Transverse colon (tissue), 4 donors: ENCODE measurements around the gene ANO3. TPM values are rescaled to one million over a fixed set of nuclear protein-coding genes. Genes with fewer than 3 reads are reported as not detected.

Source experiments
- DNase-seq: peaks from one replicate; pipeline ENCODE4 v3.0.0-alpha.2; 2019
- H3K27ac ChIP-seq, 4 donors: fragments of 200-600 bp; sonication (generic); 2 replicates each; pipeline ENCODE4 v1.5.1; 2016 to 2018; ENCODE audit warnings: inconsistent platforms in 4 of 4
- H3K27me3 ChIP-seq: fragments of 200-600 bp; sonication (generic); 2 replicates; pipeline ENCODE4 v1.5.1; 2017; ENCODE audit warnings: inconsistent platforms
- H3K36me3 ChIP-seq, 4 donors: fragments of 200-600 bp; sonication (generic); 2 replicates each; pipeline ENCODE4 v1.5.1; 2017 to 2019; ENCODE audit warnings: inconsistent platforms in 4 of 4
- H3K4me1 ChIP-seq, 4 donors: fragments of 200-600 bp; sonication (generic); 2 replicates each; pipeline ENCODE4 v1.5.1; 2017 to 2020; ENCODE audit warnings: inconsistent platforms in 4 of 4
- H3K4me3 ChIP-seq, 4 donors: fragments of 200-600 bp; sonication (generic); 1 replicate in 1 of 4; 2 replicates in 3 of 4; pipeline versions ENCODE4 v1.5.1 to v1.6.1; 2017 to 2019; ENCODE audit warnings: inconsistent platforms in 4 of 4
- H3K9me3 ChIP-seq, 2 donors: fragments of 200-600 bp; sonication (generic); 2 replicates each; pipeline ENCODE4 v1.5.1; 2017 to 2019; ENCODE audit warnings: inconsistent platforms in 2 of 2
- EP300 ChIP-seq: sonication (generic); formaldehyde crosslinking; IDR thresholded peaks from one replicate; pipeline ENCODE4 v1.6.1; 2017; ENCODE audit warnings: antibody characterized with exemption, low read depth
- POLR2A ChIP-seq: fragments of 450-650 bp; IDR thresholded peaks from one replicate; pipeline ENCODE4 v1.6.1; 2016; ENCODE audit warnings: antibody characterized with exemption, mild to moderate bottlenecking, moderate library complexity
- POLR2AphosphoS5 ChIP-seq, 3 donors: sonication (generic); formaldehyde crosslinking; IDR thresholded peaks; one replicate each; pipeline ENCODE4 v1.6.1; 2016; ENCODE audit warnings: antibody characterized with exemption in 3 of 3
- WGBS, 2 donors: methylation state at CpG; one replicate each; pipeline ENCODE4 v1.1.5; 2018; ENCODE audit warnings: low coverage in 1 of 2; 5-methylcytosine and 5-hydroxymethylcytosine counted together
- in situ Hi-C, 4 donors: fragments of 200-750 bp; cut with MboI; loops; one replicate each; pipeline versions ENCODE4 v1.15.0 to v1.15.1; 2017; ENCODE audit warnings: low sequenced_read_pairs in 3 of 4, low pct_ligation_motif_present in 1 of 4, low pct_unique_long_range_greater_than_20kb in 1 of 4
- intact Hi-C: fragments of 100-400 bp; cut with DNase I; formaldehyde crosslinking; loops from one replicate; pipeline ENCODE4 v1.15.1; 2023; ENCODE audit warnings: low total_unique reads
- total RNA-seq, 4 donors: library from RNA; depleted of rRNA; stranded (reverse); fragments of >200 nt; gene quantifications; one replicate each; pipeline ENCODE4 v1.1.0, GENCODE V29; 2016
- TF ChIP-seq, protein P1 (sequence below), 5 experiments: fragments of 200-600 bp in 3 of 5; fragments of 450-650 bp in 2 of 5; sonication (generic) in 3 of 5; IDR thresholded peaks; 1 replicate in 2 of 5; 2 replicates in 3 of 5; pipeline ENCODE4 v1.5.1; 2016 to 2017; ENCODE audit warnings: antibody characterized with exemption in 5 of 5, inconsistent platforms in 3 of 5, mild to moderate bottlenecking in 2 of 5, moderate library complexity in 1 of 5

ANO3 gene
- total RNA-seq, 4 donors from 2014 or later: 0.16 to 0.55 TPM; not detected in 2

DNA sequence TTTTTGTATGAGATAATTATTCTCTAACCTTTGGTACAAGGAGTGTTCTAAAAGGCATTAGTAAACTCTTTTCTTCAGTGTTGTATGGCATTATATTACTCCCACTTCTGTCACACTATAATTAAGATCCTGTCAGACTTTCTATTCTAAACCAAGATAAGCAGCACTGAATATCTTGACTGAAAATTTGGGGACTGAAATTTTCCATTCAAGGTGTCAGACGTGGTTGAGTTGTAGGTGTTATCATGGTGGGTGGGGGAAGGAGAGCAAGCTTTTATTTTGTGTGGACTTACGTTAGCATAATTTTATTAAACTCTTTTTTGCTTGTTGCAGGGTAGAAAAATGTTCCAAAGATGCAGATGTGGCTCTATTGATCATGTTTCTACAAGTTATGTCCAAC lies 217.2 kb downstream of the ANO3 start:
- 49 to 86% methylated on average over 1 to 2 of the region's 2 CpGs for WGBS, 2 donors
- TF ChIP-seq POLR2A: no peak
- no peak for TF ChIP-seq POLR2AphosphoS5 (IDR thresholded peaks at IDR 0.05)
- TF ChIP-seq, protein P1, sequence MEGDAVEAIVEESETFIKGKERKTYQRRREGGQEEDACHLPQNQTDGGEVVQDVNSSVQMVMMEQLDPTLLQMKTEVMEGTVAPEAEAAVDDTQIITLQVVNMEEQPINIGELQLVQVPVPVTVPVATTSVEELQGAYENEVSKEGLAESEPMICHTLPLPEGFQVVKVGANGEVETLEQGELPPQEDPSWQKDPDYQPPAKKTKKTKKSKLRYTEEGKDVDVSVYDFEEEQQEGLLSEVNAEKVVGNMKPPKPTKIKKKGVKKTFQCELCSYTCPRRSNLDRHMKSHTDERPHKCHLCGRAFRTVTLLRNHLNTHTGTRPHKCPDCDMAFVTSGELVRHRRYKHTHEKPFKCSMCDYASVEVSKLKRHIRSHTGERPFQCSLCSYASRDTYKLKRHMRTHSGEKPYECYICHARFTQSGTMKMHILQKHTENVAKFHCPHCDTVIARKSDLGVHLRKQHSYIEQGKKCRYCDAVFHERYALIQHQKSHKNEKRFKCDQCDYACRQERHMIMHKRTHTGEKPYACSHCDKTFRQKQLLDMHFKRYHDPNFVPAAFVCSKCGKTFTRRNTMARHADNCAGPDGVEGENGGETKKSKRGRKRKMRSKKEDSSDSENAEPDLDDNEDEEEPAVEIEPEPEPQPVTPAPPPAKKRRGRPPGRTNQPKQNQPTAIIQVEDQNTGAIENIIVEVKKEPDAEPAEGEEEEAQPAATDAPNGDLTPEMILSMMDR (IDR thresholded peaks at IDR 0.05): no peak
- no peak for TF ChIP-seq EP300
- in situ Hi-C loops: no loop called here
- H3K27me3 ChIP-seq: no peaks in the 10 kb centered on the region
- no peaks in the 10 kb centered on the region for H3K4me1 ChIP-seq
- H3K9me3 ChIP-seq: no peaks in the 10 kb centered on the region
- intact Hi-C loops: no loop called here
- H3K4me3 ChIP-seq: no peak overlapping the region
- no peak overlapping the region for H3K27ac ChIP-seq
- DNase-seq: no peak
- no peaks in the 10 kb centered on the region for H3K36me3 ChIP-seq

DNA sequence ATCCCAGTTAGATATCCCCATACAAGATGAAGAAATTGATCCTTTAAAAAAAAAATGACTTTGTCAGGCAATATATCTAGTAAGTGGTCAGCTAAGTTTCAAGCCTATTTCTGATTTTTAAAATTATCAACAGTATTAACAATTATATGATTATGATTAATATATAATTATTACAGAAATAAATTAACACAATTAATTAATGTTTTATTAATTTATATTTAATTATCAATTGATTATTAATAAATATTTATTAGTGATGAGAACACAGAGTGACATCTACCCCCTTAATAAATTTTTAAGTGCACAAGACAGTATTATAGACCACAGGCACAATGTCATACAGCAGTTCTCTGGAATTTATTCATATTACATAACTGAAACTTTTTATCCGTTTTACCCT lies 218.1 kb downstream of the ANO3 start:
- in situ Hi-C loops (no loop called here), intact Hi-C loops (no loop called here)
- no peak for DNase-seq
- 60 to 91% methylated on average over 1 of the region's 1 CpG for WGBS, 2 donors
- H3K4me3 ChIP-seq: no peak overlapping the region
- no peaks in the 10 kb centered on the region for H3K9me3 ChIP-seq
- H3K27me3 ChIP-seq: no peaks in the 10 kb centered on the region
- no peaks in the 10 kb centered on the region for H3K36me3 ChIP-seq
- TF ChIP-seq, protein P1 (IDR thresholded peaks at IDR 0.05): no peak
- no peak overlapping the region for H3K27ac ChIP-seq
- H3K4me1 ChIP-seq: no peaks in the 10 kb centered on the region

DNA sequence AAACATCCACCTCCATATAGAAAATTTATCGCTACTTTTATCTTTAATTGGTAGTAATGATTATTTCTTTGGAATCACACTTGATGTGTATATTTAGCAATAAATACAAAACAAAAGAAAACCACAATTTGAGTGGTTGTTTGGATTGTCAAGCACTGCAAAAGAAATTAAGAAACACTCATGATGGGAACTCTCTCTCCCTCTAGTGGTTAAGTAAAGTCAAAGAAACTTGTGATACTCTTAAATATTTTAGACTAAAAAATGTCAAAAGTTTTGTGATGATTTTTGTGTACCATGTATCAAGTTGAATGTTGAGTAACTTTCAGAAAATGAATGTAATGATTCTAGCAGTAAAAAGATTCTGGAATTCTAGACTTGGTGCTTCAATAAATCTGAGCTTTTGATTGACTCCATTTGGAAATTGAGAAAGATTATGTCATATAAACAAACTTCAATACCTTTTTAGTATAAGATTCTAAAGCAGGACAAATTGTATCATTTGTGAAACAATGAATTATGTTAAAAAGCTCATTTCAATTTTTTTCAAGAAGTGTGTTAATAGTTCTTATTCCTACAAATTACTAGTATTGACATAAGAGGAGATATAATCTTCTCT lies 219.4 kb downstream of the ANO3 start:
- Histone ChIP-seq H3K27ac (no peak overlapping the region), H3K36me3 (no peaks in the 10 kb centered on the region), H3K9me3 (no peaks in the 10 kb centered on the region), H3K27me3 (no peaks in the 10 kb centered on the region), H3K4me1 (no peaks in the 10 kb centered on the region), H3K4me3 (no peak overlapping the region)
- intact Hi-C loops: no loop called here
- DNase-seq: no peak
- 46 to 47% methylated on average over 1 of the region's 1 CpG for WGBS, 2 donors
- in situ Hi-C loops: no loop called here
- no peak for TF ChIP-seq POLR2AphosphoS5 (IDR thresholded peaks at IDR 0.05)
- TF ChIP-seq POLR2A: no peak
- no peak for TF ChIP-seq EP300
- TF ChIP-seq, protein P1 (IDR thresholded peaks at IDR 0.05): peak in 2 of 5 experiments; percentile 15 to 23

DNA sequence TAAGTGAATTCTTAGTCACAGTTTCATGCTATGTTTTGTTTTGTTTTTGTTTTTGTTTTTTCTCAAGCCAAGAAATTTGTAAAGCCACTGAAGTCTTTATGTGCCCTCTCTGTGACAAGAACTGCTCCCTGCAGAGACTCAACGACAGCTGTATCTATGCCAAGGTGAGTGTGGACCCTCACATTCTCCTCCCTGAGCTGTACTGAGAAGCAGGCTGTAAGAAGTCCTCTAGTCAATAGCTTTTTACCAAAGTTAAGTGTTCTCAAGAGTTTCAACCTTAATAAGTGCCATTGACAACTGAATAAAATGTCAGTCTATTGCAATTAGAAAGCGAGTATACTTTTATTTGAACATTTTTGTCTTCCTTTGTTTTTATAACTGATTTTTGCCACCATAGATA lies 221.3 kb downstream of the ANO3 start:
- no peaks in the 10 kb centered on the region for H3K36me3 ChIP-seq
- intact Hi-C loops: no loop called here
- H3K27ac ChIP-seq: no peak overlapping the region
- H3K27me3 ChIP-seq: no peaks in the 10 kb centered on the region
- DNase-seq: no peak
- H3K4me3 ChIP-seq: no peak overlapping the region
- no peaks in the 10 kb centered on the region for H3K9me3 ChIP-seq
- TF ChIP-seq POLR2AphosphoS5 (IDR thresholded peaks at IDR 0.05) (no peak), EP300 (no peak), POLR2A (no peak)
- TF ChIP-seq, protein P1 (IDR thresholded peaks at IDR 0.05): no peak
- in situ Hi-C loops: no loop called here
- no peaks in the 10 kb centered on the region for H3K4me1 ChIP-seq
- 66 to 90% methylated on average over 1 to 2 of the region's 2 CpGs for WGBS, 2 donors
